Activated CD4-positive, alpha-beta T cell treated with anti-CD3 and anti-CD28 coated beads for 36 hours (primary cell): ENCODE data around the gene SMIM5. TPM values are rescaled to one million over a fixed set of nuclear protein-coding genes. Genes with fewer than 3 reads are reported as not detected.
A peak's percentile ranks its signal among the peaks of the same experiment; 100 is the strongest.

Source experiments
- ATAC-seq: fragments of 200-7000 bp; cut with Tn5 transposase; one replicate; pipeline ENCODE4 v1.10.0; 2021; ENCODE audit warnings: mild to moderate bottlenecking, moderate library complexity
- CTCF ChIA-PET: fragments of 350-600 bp; sonication (Branson Sonifier 250); formaldehyde crosslinking; loops from one replicate; lab custom pipeline; 2021; ENCODE audit warnings: antibody characterized with exemption; lab: Charles Lee
- POLR2A ChIA-PET: fragments of 350-600 bp; sonication (Branson Sonifier 250); formaldehyde crosslinking; loops from one replicate; lab custom pipeline; 2021; ENCODE audit warnings: antibody characterized with exemption, inconsistent platforms; lab: Charles Lee
- DNase-seq: peaks from one replicate; pipeline ENCODE4 v3.0.0-alpha.2; 2020
- H3K27ac Mint-ChIP-seq: one replicate; pipeline ENCODE4 v1.8.0; 2021; ENCODE audit warnings: mixed read lengths
- H3K27me3 Mint-ChIP-seq: one replicate; pipeline ENCODE4 v1.8.0; 2021; ENCODE audit warnings: mixed read lengths
- H3K36me3 Mint-ChIP-seq: one replicate; pipeline ENCODE4 v1.8.0; 2021; ENCODE audit warnings: low read depth, mixed read lengths
- H3K4me1 Mint-ChIP-seq: one replicate; pipeline ENCODE4 v1.8.0; 2021; ENCODE audit warnings: mixed read lengths
- H3K4me3 Mint-ChIP-seq: one replicate; pipeline ENCODE4 v1.8.0; 2021; ENCODE audit warnings: mild to moderate bottlenecking, moderate library complexity, mixed read lengths
- H3K9me3 Mint-ChIP-seq: one replicate; pipeline ENCODE4 v1.8.0; 2021; ENCODE audit warnings: low read depth, mixed read lengths
- intact Hi-C, 2 experiments: fragments of 100-400 bp; cut with DNase I in 1 of 2; cut with micrococcal nuclease in 1 of 2; formaldehyde crosslinking; loops; one replicate each; pipeline versions ENCODE4 v1.14.2 to v1.15.1; 2022 to 2024; cut with DNase I, micrococcal nuclease
- total RNA-seq, 2 experiments: library from RNA; stranded (reverse); gene quantifications; one replicate each; pipeline ENCODE4 v1.2.3, GENCODE V29; 2021

SMIM5 gene
- total RNA-seq, 2 experiments from 2014 or later, result 0.12 to 0.14 TPM

DNA sequence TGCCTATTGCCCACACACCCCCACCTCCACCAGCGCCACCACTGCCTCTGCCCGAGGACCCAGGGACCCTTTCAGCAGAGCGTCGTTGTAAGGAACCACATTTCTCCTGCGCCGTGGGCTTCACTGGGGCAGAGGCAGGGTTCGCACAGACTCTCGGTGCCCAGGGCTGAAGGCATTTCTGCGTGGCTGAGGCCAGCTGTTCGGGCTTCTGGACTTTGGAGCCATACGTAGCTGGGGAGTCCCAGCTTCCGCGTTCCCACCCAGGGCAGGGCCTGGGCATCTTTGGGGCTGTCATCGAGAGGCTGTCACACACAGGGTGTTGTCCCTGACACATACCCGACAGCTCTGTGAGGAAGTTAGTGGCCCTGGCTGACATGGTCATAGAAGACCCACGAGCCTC, 16.0 kb upstream of the SMIM5 start:
- Mint-ChIP-seq H3K36me3 (no peaks in the 10 kb centered on the region), H3K4me3 (no peak overlapping the region), H3K4me1 (no peaks in the 10 kb centered on the region), H3K9me3 (no peaks in the 10 kb centered on the region), H3K27ac (no peak overlapping the region), H3K27me3 (no peaks in the 10 kb centered on the region)
- intact Hi-C loops, result no loop called here
- CTCF ChIA-PET, result interaction anchor here (0.7 to 1.1 kb wide), 3 partner anchors 15 to 232 kb away, joined by 3 to 4 read pairs (median 4); partner anchors contain the start of gene SMIM5
- POLR2A ChIA-PET, result no interaction called here
- ATAC-seq (no peak), DNase-seq (no peak)

DNA sequence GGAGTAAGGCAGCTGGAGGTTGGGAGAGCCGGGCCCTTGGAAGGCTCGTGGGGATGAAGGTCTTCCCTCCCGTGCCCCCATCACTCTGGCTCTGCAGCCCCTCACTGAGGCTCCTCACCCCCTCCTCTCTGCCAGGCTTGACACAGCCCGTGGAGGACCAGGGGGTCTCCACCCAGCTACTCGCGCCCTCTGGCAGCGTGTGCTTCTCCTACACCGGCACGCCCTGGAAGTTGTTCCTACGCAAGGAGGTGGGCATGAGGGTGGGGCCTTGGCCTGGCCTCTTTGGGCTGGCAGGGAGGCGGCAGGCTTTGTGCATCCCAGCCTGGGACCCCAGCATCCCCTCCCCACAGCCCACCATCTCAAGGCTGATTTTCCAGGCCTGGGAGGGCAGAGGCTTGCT, 15.6 kb upstream of the SMIM5 start:
- H3K9me3 Mint-ChIP-seq, result no peaks in the 10 kb centered on the region
- ATAC-seq, result no peak
- no peaks in the 10 kb centered on the region for H3K36me3 Mint-ChIP-seq
- CTCF ChIA-PET, result interaction anchor here (1.0 kb wide), 1 partner anchor 16 kb away, joined by 4 read pairs; no protein-coding TSS in a partner anchor
- no peak overlapping the region for H3K27ac Mint-ChIP-seq
- POLR2A ChIA-PET, result no interaction called here
- H3K4me1 Mint-ChIP-seq, result no peaks in the 10 kb centered on the region
- intact Hi-C loops, result no loop called here
- DNase-seq, result no peak
- no peak overlapping the region for H3K4me3 Mint-ChIP-seq
- no peaks in the 10 kb centered on the region for H3K27me3 Mint-ChIP-seq

DNA sequence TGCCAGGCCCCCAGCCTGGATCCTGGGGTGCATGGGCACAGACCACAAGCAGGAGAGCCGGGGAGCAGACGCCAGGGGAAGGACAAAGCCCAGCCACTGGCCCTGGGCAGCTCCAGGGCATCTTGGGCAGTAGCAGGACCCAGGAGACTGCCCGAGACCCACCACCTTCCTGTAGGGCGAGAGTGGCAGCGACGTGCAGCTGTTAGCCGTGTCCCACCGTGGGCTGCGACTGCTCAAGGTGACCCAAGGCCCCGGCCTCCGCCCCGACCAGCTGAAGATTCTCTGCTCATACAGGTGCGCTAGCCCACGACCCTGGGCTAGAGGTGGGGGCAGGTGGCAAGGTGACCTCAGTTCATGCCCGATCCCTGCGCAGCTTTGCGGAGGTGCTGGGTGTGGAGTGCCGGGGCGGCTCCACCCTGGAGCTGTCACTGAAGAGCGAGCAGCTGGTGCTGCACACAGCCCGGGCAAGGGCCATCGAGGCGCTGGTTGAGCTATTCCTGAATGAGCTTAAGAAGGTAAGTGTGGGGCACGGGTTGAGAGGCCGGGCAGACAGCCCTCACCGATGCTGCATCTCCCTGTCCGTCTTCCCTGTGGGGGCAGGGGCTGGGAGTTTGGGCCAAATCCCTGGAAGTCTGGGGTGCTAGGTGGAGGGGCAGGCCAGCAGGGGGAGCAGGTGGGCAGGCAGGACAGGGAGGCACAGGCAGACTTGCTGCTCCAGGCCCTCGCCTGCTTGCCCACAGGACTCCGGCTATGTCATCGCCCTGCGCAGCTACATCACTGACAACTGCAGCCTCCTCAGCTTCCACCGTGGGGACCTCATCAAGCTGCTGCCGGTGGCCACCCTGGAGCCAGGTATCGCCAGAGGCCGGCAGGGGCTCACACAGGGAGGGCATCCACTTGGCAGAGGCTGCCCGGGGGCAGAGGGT, 13.5 kb upstream of the SMIM5 start:
- DNase-seq, result peak; percentile 65
- CTCF ChIA-PET, result interaction anchor here (1.5 kb wide), 1 partner anchor 13 kb away, joined by 3 read pairs; no protein-coding TSS in a partner anchor
- no peak overlapping the region for H3K27ac Mint-ChIP-seq
- POLR2A ChIA-PET, result no interaction called here
- H3K27me3 Mint-ChIP-seq, result no peaks in the 10 kb centered on the region
- H3K9me3 Mint-ChIP-seq, result no peaks in the 10 kb centered on the region
- no peaks in the 10 kb centered on the region for H3K36me3 Mint-ChIP-seq
- no peak for ATAC-seq
- intact Hi-C loops, result no loop called here
- H3K4me1 Mint-ChIP-seq, result no peaks in the 10 kb centered on the region
- H3K4me3 Mint-ChIP-seq, result no peak overlapping the region

DNA sequence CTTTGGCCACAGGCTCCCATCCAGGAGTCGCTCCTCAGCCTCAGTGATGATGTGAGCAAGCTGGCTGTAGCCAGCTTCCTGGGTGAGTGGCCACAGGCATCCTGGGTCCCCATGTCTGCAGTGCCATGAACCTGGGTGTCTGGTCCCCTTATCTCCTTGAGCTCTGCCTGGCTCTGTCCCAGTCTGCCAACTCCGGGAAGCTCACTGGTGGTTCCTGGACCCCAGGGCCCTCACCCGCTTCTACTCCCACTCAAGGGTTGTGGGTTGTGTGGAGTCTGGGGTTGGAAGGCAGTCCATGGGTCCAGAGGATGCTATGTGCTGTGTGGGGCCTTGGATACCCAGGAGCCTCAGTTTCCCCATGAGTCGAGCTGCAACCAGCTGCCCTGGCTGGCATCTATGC, 11.7 kb upstream of the SMIM5 start:
- DNase-seq (no peak), ATAC-seq (no peak)
- POLR2A ChIA-PET, result no interaction called here
- H3K9me3 Mint-ChIP-seq, result no peaks in the 10 kb centered on the region
- H3K4me3 Mint-ChIP-seq, result no peak overlapping the region
- no peaks in the 10 kb centered on the region for H3K27me3 Mint-ChIP-seq
- no peak overlapping the region for H3K27ac Mint-ChIP-seq
- no peaks in the 10 kb centered on the region for H3K4me1 Mint-ChIP-seq
- H3K36me3 Mint-ChIP-seq, result no peaks in the 10 kb centered on the region
- intact Hi-C loops, result no loop called here
- CTCF ChIA-PET, result interaction anchor here (0.6 to 1.2 kb wide), 5 partner anchors 21 to 290 kb away, joined by 3 to 4 read pairs (median 3); no protein-coding TSS in a partner anchor

DNA sequence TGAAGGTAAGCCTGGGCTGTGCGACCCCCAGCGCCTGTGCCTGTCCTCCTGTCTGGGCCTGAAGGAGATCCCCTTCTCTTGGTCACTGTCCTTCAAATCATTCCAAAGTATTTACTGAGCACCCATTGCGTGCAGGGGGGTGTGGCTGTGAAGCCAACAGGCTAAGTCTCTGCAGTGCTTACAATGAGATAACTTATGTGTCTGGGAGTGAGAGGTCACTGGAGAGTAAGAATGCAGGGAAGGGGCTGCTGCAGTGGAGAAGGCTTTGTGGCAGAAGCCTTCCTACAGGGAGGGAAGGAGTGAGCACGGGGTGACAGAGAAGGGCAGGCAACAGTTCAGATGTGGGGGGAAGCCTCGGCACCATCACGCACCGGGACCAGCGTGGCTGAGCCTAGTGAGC, 11.2 kb upstream of the SMIM5 start:
- DNase-seq (no peak), ATAC-seq (no peak)
- Mint-ChIP-seq H3K9me3 (no peaks in the 10 kb centered on the region), H3K27me3 (no peaks in the 10 kb centered on the region), H3K27ac (no peak overlapping the region), H3K4me3 (no peak overlapping the region), H3K4me1 (no peaks in the 10 kb centered on the region), H3K36me3 (no peaks in the 10 kb centered on the region)
- intact Hi-C loops, result no loop called here
- ChIA-PET CTCF (interaction anchor here (0.6 to 1.1 kb wide), 3 partner anchors 20 to 132 kb away, joined by 3 read pairs; no protein-coding TSS in a partner anchor), POLR2A (no interaction called here)

DNA sequence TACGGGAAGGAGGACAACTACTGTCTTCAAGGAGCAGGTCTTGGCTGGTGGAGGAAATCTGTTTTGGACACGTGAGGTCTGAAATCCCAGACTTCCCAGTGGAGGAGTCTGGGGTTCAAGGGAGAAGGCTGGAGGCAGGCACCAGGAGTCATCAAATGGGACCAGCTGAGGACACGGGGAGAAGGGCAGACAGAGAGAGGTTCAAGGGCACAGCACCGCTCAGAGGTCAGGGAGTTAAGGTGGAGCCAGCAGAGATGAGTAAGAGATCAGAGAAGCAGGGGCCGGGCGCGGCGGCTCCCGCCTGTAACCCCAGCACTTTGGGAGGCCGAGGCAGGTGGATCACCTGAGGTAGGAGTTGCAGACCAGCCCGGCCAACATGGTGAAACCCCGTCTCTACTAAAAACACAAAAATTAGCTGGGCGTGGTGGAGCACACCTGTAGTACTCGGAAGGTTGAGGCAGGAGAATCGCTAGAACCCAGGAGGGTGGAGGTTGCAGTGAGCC, 10.4 kb upstream of the SMIM5 start:
- Mint-ChIP-seq H3K27ac (no peak overlapping the region), H3K4me3 (no peak overlapping the region), H3K27me3 (no peaks in the 10 kb centered on the region), H3K36me3 (no peaks in the 10 kb centered on the region), H3K9me3 (no peaks in the 10 kb centered on the region), H3K4me1 (no peaks in the 10 kb centered on the region)
- no peak for ATAC-seq
- CTCF ChIA-PET, result interaction anchor here (0.6 to 1.8 kb wide), 3 partner anchors 11 to 126 kb away, joined by 3 to 9 read pairs (median 5); partner anchors contain the start of gene SMIM5
- no peak for DNase-seq
- POLR2A ChIA-PET, result no interaction called here
- intact Hi-C loops, result no loop called here

DNA sequence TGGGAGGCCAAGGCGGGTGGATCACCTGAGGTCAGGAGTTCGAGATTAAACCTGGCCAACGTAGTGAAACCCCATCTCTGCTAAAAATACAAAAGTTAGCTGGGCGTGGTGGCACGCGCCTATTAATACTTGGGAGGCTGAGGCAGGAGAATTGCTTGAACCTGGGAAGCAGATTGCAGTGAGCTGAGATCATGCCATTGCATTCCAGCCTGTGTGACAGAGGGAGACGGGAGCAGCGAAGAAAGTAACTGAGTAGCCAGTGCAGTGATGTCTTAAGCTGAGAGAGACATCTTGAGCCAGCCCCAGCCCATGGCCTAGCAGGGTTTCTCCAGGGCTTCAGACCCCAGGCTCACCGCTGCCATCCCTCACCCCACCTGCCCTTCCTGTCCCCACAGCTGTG, 9.8 kb upstream of the SMIM5 start:
- Mint-ChIP-seq H3K4me3 (no peak overlapping the region), H3K36me3 (no peaks in the 10 kb centered on the region), H3K4me1 (no peaks in the 10 kb centered on the region), H3K9me3 (no peaks in the 10 kb centered on the region), H3K27me3 (no peaks in the 10 kb centered on the region), H3K27ac (no peak overlapping the region)
- intact Hi-C loops, result no loop called here
- ChIA-PET POLR2A (no interaction called here), CTCF (interaction anchor here (0.6 to 1.8 kb wide), 4 partner anchors 10 to 230 kb away, joined by 4 to 9 read pairs (median 4); partner anchors contain the start of gene SMIM5)
- ATAC-seq (no peak), DNase-seq (no peak)

DNA sequence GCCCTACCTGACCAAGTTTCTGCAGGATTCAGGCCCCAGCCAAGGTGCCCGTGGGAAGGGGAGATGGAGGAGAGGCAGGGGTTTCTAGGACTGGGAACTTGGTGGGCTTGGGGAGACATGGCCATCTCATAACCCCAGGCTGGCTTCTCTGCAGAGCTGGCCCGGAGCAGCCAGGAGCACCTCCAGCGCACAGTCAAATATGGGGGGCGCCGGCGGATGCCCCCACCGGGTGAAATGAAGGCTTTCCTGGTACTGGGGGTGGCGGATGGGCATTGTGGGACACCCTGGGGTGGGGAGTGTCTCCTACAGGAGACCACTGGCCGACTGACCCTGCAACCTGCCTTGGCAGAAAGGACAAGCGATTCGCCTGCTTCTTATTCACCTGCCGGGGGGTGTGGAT, 9.2 kb upstream of the SMIM5 start:
- POLR2A ChIA-PET, result no interaction called here
- H3K36me3 Mint-ChIP-seq, result no peaks in the 10 kb centered on the region
- CTCF ChIA-PET, result interaction anchor here (0.6 to 1.8 kb wide), 4 partner anchors 9 to 237 kb away, joined by 3 to 9 read pairs (median 4); partner anchors contain the start of gene SMIM5
- no peaks in the 10 kb centered on the region for H3K4me1 Mint-ChIP-seq
- no peak overlapping the region for H3K4me3 Mint-ChIP-seq
- H3K27me3 Mint-ChIP-seq, result no peaks in the 10 kb centered on the region
- intact Hi-C loops, result no loop called here
- no peak for ATAC-seq
- no peak overlapping the region for H3K27ac Mint-ChIP-seq
- no peaks in the 10 kb centered on the region for H3K9me3 Mint-ChIP-seq
- DNase-seq, result no peak

DNA sequence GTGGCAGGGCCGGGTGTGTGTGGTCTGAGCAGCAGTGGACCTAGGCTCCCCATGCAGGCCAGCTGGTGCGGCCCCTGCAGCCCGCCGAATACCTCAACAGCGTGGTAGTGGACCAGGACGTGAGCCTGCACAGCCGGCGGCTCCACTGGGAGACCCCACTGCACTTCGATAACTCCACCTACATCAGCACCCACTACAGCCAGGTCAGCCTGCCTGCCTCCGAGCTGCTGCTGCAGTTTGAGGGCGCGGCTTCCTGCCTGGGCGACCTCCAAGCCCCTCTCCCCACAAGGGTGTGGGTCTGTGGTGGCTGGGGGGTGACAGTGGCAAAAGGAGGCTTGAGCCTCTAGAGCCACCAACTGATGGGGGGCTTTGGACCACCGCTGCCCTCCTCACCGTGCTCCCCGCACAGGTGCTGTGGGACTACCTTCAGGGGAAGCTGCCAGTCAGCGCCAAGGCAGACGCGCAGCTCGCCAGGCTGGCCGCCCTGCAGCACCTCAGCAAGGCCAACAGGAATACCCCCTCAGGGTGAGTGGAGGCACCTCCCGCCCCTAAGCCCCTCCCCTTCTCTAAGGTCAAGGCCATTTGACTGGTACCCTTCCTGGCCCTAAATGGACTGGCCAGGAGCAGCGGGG, 8.4 kb upstream of the SMIM5 start:
- no peaks in the 10 kb centered on the region for H3K9me3 Mint-ChIP-seq
- CTCF ChIA-PET, result interaction anchor here (0.6 to 1.8 kb wide), 7 partner anchors 23 to 236 kb away, joined by 3 to 6 read pairs (median 4); no protein-coding TSS in a partner anchor

DNA sequence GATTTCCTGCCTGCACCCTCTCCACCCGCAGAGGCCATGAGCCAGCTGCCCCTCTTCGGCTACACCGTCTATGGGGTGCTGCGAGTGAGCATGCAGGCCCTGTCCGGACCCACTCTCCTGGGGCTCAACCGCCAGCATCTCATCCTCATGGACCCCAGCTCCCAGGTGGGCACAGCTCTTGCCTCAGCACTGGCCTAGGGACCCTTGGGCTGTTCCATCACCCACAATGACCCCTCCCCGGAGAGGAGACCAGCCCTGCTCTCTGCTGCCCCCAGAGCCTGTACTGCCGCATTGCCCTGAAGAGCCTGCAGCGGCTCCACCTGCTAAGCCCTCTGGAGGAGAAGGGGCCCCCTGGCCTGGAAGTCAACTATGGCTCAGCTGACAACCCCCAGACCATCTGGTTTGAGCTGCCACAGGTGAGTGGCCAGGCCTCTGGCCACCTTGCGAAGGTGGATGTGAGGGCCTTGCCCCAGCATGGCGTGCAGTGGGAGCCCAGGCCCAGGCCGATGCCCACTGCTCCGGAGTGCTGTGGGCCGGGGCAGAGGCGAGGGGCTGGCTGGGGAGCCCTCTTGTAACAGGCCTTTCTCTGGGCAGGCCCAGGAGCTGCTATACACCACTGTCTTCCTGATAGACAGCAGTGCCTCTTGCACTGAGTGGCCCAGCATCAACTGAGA, 7.3 kb upstream of the SMIM5 start:
- Mint-ChIP-seq H3K9me3 (no peaks in the 10 kb centered on the region), H3K27ac (no peak overlapping the region), H3K4me1 (no peaks in the 10 kb centered on the region), H3K4me3 (no peak overlapping the region), H3K36me3 (no peaks in the 10 kb centered on the region), H3K27me3 (no peaks in the 10 kb centered on the region)
- intact Hi-C loops, result no loop called here
- ATAC-seq (peak; percentile 78), DNase-seq (peak; percentile 51)
- POLR2A ChIA-PET, result interaction anchor here (0.5 to 0.6 kb wide), 2 partner anchors 204 to 224 kb away, joined by 3 to 6 read pairs; no protein-coding TSS in a partner anchor
- CTCF ChIA-PET, result interaction anchor here (0.7 to 1.6 kb wide), 5 partner anchors 25 to 123 kb away, joined by 3 to 6 read pairs (median 4); no protein-coding TSS in a partner anchor

More for the DNA sequence above, 8.4 kb upstream of the SMIM5 start:
- Mint-ChIP-seq H3K4me3 (no peak overlapping the region), H3K36me3 (no peaks in the 10 kb centered on the region), H3K27me3 (no peaks in the 10 kb centered on the region), H3K27ac (no peak overlapping the region), H3K4me1 (no peaks in the 10 kb centered on the region)
- intact Hi-C loops, result no loop called here
- POLR2A ChIA-PET, result no interaction called here
- no peak for DNase-seq
- no peak for ATAC-seq
